CD14-positive monocyte (primary cell): ENCODE measurements around the gene CPT1C. TPM values are rescaled to one million over a fixed set of nuclear protein-coding genes. Genes with fewer than 3 reads are reported as not detected.

ENCODE experiments used
- DNase-seq, 3 donors: peaks; one replicate each; pipeline ENCODE4 v3.0.0-alpha.2; 2011 to 2022
- H2AFZ ChIP-seq: 2 replicates; pipeline ENCODE4 v1.6.0; 2012; ENCODE audit warnings: mild to moderate bottlenecking, low read depth, low read length, inconsistent platforms; ENCODE audit not compliant: insufficient read depth, poor library complexity, severe bottlenecking
- H3K27ac ChIP-seq, 2 donors: 1 replicate in 1 of 2; 2 replicates in 1 of 2; pipeline ENCODE4 v1.5.1; 2012 to 2013; ENCODE audit warnings: low read length in 2 of 2, control low read depth in 1 of 2, inconsistent platforms in 1 of 2, low read depth in 1 of 2, mild to moderate bottlenecking in 1 of 2
- H3K27me3 ChIP-seq, 2 donors: one replicate each; pipeline versions ENCODE4 v1.6.0 to v1.6.1; 2011 to 2013; ENCODE audit warnings: low read length in 2 of 2; ENCODE audit not compliant: control insufficient read depth in 2 of 2, insufficient read depth in 2 of 2
- H3K36me3 ChIP-seq, 2 donors: replicated peaks in 1 of 2; 1 replicate in 1 of 2; 2 replicates in 1 of 2; pipeline versions ENCODE4 v1.5.1 to v1.6.1; 2012 to 2013; ENCODE audit warnings: low read length in 2 of 2, control low read depth in 1 of 2, inconsistent platforms in 1 of 2, mild to moderate bottlenecking in 1 of 2; ENCODE audit not compliant: insufficient read depth in 2 of 2, control insufficient read depth in 1 of 2
- H3K4me1 ChIP-seq, 2 donors: 1 replicate in 1 of 2; 2 replicates in 1 of 2; pipeline versions ENCODE4 v1.5.1 to v1.6.1; 2012 to 2013; ENCODE audit warnings: low read length in 2 of 2, control low read depth in 1 of 2, inconsistent platforms in 1 of 2, mild to moderate bottlenecking in 1 of 2, moderate library complexity in 1 of 2; ENCODE audit not compliant: insufficient read depth in 2 of 2, control insufficient read depth in 1 of 2
- H3K4me2 ChIP-seq: replicated peaks from 2 replicates; pipeline ENCODE3; 2012; ENCODE audit warnings: low read length, moderate library complexity, mild to moderate bottlenecking; ENCODE audit not compliant: poor library complexity, severe bottlenecking; ENCODE audit errors: extremely low read depth
- H3K4me3 ChIP-seq, 3 experiments: fragments of 200-600 bp in 1 of 3; sonication (generic) in 1 of 3; replicated peaks in 1 of 3; 1 replicate in 2 of 3; 2 replicates in 1 of 3; pipeline ENCODE4 v1.5.1; 2011 to 2013; ENCODE audit warnings: low read length in 3 of 3, mild to moderate bottlenecking in 3 of 3, control low read depth in 2 of 3, low read depth in 2 of 3, inconsistent platforms in 1 of 3, moderate library complexity in 1 of 3
- H3K79me2 ChIP-seq: 2 replicates; pipeline ENCODE4 v1.6.0; 2012; ENCODE audit warnings: mild to moderate bottlenecking, control low read depth, inconsistent platforms, low read length, moderate library complexity; ENCODE audit not compliant: insufficient read depth
- H3K9ac ChIP-seq: 2 replicates; pipeline ENCODE4 v1.6.0; 2017; ENCODE audit warnings: low read length, mild to moderate bottlenecking; ENCODE audit not compliant: insufficient read depth, poor library complexity, severe bottlenecking
- H3K9me3 ChIP-seq, 2 donors: replicated peaks in 1 of 2; 1 replicate in 1 of 2; 2 replicates in 1 of 2; pipeline versions ENCODE4 v1.5.1 to v1.6.1; 2012 to 2013; ENCODE audit warnings: low read length in 2 of 2, control low read depth in 1 of 2; ENCODE audit not compliant: control insufficient read depth in 1 of 2, insufficient read depth in 1 of 2
- H4K20me1 ChIP-seq: 2 replicates; pipeline ENCODE4 v1.6.0; 2012; ENCODE audit warnings: mild to moderate bottlenecking, low read length, control low read depth, moderate library complexity; ENCODE audit not compliant: insufficient read depth
- H3K27ac Mint-ChIP-seq, 7 donors: one replicate each; pipeline ENCODE4 v1.8.0; 2020; ENCODE audit warnings: mild to moderate bottlenecking in 7 of 7, mixed read lengths in 7 of 7, moderate library complexity in 6 of 7, inconsistent platforms in 2 of 7
- H3K27me3 Mint-ChIP-seq, 3 donors: one replicate each; pipeline ENCODE4 v1.8.0; 2021 to 2022; ENCODE audit warnings: low read depth in 3 of 3, mild to moderate bottlenecking in 3 of 3, mixed read lengths in 3 of 3, moderate library complexity in 3 of 3, inconsistent platforms in 1 of 3
- H3K36me3 Mint-ChIP-seq, 2 donors: one replicate each; pipeline ENCODE4 v1.8.0; 2020; ENCODE audit warnings: mixed read lengths in 2 of 2, inconsistent platforms in 1 of 2, mild to moderate bottlenecking in 1 of 2
- H3K4me1 Mint-ChIP-seq: one replicate; pipeline ENCODE4 v1.8.0; 2020; ENCODE audit warnings: mild to moderate bottlenecking, mixed read lengths
- H3K4me3 Mint-ChIP-seq, 2 donors: one replicate each; pipeline ENCODE4 v1.8.0; 2020; ENCODE audit warnings: mild to moderate bottlenecking in 2 of 2, mixed read lengths in 2 of 2, moderate library complexity in 1 of 2
- H3K9me3 Mint-ChIP-seq, 7 donors: one replicate each; pipeline ENCODE4 v1.8.0; 2020 to 2022; ENCODE audit warnings: mixed read lengths in 7 of 7, mild to moderate bottlenecking in 6 of 7, moderate library complexity in 6 of 7, inconsistent platforms in 2 of 7
- CTCF ChIP-seq: fragments of 200-600 bp; IDR thresholded peaks from one replicate; pipeline ENCODE4 v1.8.0; 2022; ENCODE audit warnings: antibody characterized with exemption, mild to moderate bottlenecking
- WGBS: methylation state at CpG from one replicate; pipeline ENCODE4 v1.1.5; 2013; ENCODE audit warnings: missing lambda C conversion rate; ENCODE audit not compliant: insufficient coverage; 5-methylcytosine and 5-hydroxymethylcytosine counted together
- intact Hi-C, 2 donors: fragments of 100-400 bp; cut with micrococcal nuclease; formaldehyde crosslinking; loops; one replicate each; pipeline versions ENCODE4 v1.15.0 to v1.15.1; 2023
- polyA minus RNA-seq: library from RNA; depleted of rRNA, polyadenylated mRNA; stranded (reverse); fragments of >200 nt; gene quantifications from 2 replicates; pipeline ENCODE4 v1.2.3, GENCODE V29; 2012
- polyA plus RNA-seq, 3 donors: library from polyadenylated mRNA; depleted of rRNA in 1 of 3; unstranded in 2 of 3; stranded (reverse) in 1 of 3; fragments of 300-500 nt in 2 of 3; fragments of >200 nt in 1 of 3; fragmentation: Illumina TruSeq in 2 of 3; gene quantifications; 1 replicate in 2 of 3; 2 replicates in 1 of 3; pipeline ENCODE4 v1.2.3, GENCODE V29; 2012 to 2021
- total RNA-seq, 12 experiments: library from RNA in 1 of 12; stranded (reverse) in 1 of 12; fragments of 120-200 nt in 1 of 12; gene quantifications; one replicate each; pipeline ENCODE4 v1.2.4 and lab custom pipeline; 2013 to 2026; ENCODE audit warnings: mixed read lengths in 6 of 12, inconsistent platforms in 1 of 12

Gene CPT1C
- total RNA-seq (2013) = 0.08 TPM
- polyA plus RNA-seq (not detected), polyA minus RNA-seq (not detected in 2 replicates), total RNA-seq (lab: John Stamatoyannopoulos, UW) (0 to 7.7 (median 0.08) reads per million in 11 experiments)

- Histone ChIP-seq H3K79me2 (no peaks in the 10 kb centered on the region), H2AFZ (peak within 1 kb of the TSS; percentile 65), H4K20me1 (peaks cover 5% of the 10 kb centered on the region), H3K4me3 (peak within 1 kb of the TSS in 2 of 3 experiments; percentile 3 to 63), H3K4me2 (peak within 1 kb of the TSS; percentile 67), H3K4me1 (peaks cover 29 to 34% of the 10 kb centered on the region in 2 donors), H3K36me3 (peaks cover 7% of the 10 kb centered on the region in 2 donors), H3K27me3 (peaks cover 17 to 42% of the 10 kb centered on the region in 2 donors), H3K27ac (no peak within 1 kb of the TSS), H3K9me3 (peaks cover 0 to 11% of the 10 kb centered on the region in 2 donors), H3K9ac (peak within 1 kb of the TSS; percentile 21)
- H3K27me3 Mint-ChIP-seq = peaks cover 52 to 53% (median 53%) of the 10 kb centered on the region in 3 donors
- no peak for DNase-seq
- peak within 1 kb of the TSS in 2 of 7 donors; percentile 41 to 51 for H3K27ac Mint-ChIP-seq
- peaks cover 37% of the 10 kb centered on the region for H3K4me1 Mint-ChIP-seq
- intact Hi-C loops = no loop called here
- H3K36me3 Mint-ChIP-seq = peaks cover 35% of the 10 kb centered on the region in 2 donors
- 4% methylated on average over 34 of the region's 38 CpGs for WGBS
- peak within 1 kb of the TSS; percentile 72 to 93 for H3K4me3 Mint-ChIP-seq
- no peak for TF ChIP-seq CTCF
- H3K9me3 Mint-ChIP-seq = peaks cover 0 to 19% (median 8%) of the 10 kb centered on the region in 7 donors
Measured at GRCh38 chr19:49690656-49691242, at the start of gene CPT1C. TSS of gene CPT1C (plus strand) at chr19:49691116. CDS start at chr19:49692253, 1,137 bp downstream.

- Mint-ChIP-seq H3K4me1 (peaks cover 51% of the 10 kb centered on the region), H3K36me3 (peaks cover 17 to 27% of the 10 kb centered on the region in 2 donors), H3K27me3 (peaks cover 0 to 12% (median 8%) of the 10 kb centered on the region in 3 donors), H3K27ac (peak within 1 kb of the TSS; percentile 99 to 100 (median 100)), H3K4me3 (peak within 1 kb of the TSS; percentile 95 to 99), H3K9me3 (peaks cover 0 to 2% (median 0%) of the 10 kb centered on the region in 7 donors)
- peak; percentile 99 to 100 (median 100) for DNase-seq
- peak within 1 kb of the TSS; percentile 94 for H2AFZ ChIP-seq
- intact Hi-C loops = loop anchor here (1.0 to 5.0 kb wide), 7 partner anchors 22 to 235 kb away; partner anchors contain the start of genes PRMT1 (in 2 of the 2), AKT1S1 (in 1 of the 2), AP2A1 (in 1 of the 2) and PRR12 (in 1 of the 2)
- H3K9me3 ChIP-seq = no peaks in the 10 kb centered on the region
- TF ChIP-seq CTCF = no peak
- peaks cover 45 to 51% of the 10 kb centered on the region in 2 donors for H3K4me1 ChIP-seq
- peaks cover 13 to 26% of the 10 kb centered on the region in 2 donors for H3K36me3 ChIP-seq
- whole genome bisulfite sequencing = under 1% methylated on average over 82 of the region's 87 CpGs
- peaks cover 24% of the 10 kb centered on the region for H4K20me1 ChIP-seq
- no peaks in the 10 kb centered on the region for H3K27me3 ChIP-seq
- peaks cover 41% of the 10 kb centered on the region for H3K79me2 ChIP-seq
- H3K27ac ChIP-seq = peak within 1 kb of the TSS; percentile 98
- H3K4me3 ChIP-seq = peak within 1 kb of the TSS; percentile 70 to 99 (median 98)
- H3K4me2 ChIP-seq = peak within 1 kb of the TSS; percentile 96
- peak within 1 kb of the TSS; percentile 98 for H3K9ac ChIP-seq
Measured at GRCh38 chr19:49641688-49642491, 49.0 kb upstream of the CPT1C start, which contains the start of gene SCAF1. TSS of gene SCAF1 (plus strand) at chr19:49642209. CDS start at chr19:49645027, 2,818 bp downstream.
